ENCODE data around the gene CCL13. TPM values are rescaled to one million over a fixed set of nuclear protein-coding genes. Genes with fewer than 3 reads are reported as not detected.

CCL13 gene
- total RNA-seq, 1 donor from 2014 or later = 10.2 TPM

DNA sequence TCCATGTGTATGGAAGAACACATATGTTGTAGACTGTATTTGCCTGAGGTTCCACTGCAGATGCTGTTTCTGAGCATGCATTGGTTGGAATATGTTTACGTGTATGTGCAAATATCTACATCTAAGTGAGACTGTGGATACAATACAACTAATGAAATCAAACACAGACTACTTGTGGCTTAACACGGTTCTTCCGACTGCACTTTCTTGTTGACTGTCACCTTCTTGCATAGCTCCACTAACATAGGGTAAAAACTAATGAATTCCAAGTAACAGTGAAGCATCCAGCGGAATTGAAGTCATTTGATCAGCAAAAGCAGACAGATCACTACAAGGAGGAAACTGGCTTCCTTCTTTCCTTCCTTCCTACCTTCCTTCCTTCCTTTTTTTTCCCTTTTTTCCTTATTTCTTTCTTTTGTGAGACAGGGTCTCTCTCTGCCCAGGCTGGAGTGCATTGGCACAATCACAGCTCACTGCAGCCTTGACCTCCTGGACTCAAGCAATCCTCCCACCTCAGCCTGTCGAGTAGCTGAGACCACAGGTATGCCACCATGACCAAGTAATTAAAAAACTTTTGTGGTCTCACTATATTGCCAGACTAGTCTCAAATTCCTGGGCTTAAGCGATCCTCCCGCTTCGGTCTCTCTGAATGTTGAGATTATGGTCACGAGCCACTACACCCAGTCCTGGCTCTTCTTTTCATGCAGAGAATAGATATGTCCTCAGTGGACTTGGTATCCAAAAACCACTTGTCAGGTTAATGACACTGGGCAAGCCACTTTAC lies 28.7 kb downstream of the CCL13 start:
- ATAC-seq (no peak), DNase-seq (no peak)
- Histone ChIP-seq H3K4me1 (no peaks in the 10 kb centered on the region), H3K4me3 (no peak overlapping the region), H3K9me3 (no peaks in the 10 kb centered on the region), H3K27ac (no peak overlapping the region), H3K27me3 (no peaks in the 10 kb centered on the region), H3K36me3 (no peaks in the 10 kb centered on the region)
- TF ChIP-seq, protein P1, sequence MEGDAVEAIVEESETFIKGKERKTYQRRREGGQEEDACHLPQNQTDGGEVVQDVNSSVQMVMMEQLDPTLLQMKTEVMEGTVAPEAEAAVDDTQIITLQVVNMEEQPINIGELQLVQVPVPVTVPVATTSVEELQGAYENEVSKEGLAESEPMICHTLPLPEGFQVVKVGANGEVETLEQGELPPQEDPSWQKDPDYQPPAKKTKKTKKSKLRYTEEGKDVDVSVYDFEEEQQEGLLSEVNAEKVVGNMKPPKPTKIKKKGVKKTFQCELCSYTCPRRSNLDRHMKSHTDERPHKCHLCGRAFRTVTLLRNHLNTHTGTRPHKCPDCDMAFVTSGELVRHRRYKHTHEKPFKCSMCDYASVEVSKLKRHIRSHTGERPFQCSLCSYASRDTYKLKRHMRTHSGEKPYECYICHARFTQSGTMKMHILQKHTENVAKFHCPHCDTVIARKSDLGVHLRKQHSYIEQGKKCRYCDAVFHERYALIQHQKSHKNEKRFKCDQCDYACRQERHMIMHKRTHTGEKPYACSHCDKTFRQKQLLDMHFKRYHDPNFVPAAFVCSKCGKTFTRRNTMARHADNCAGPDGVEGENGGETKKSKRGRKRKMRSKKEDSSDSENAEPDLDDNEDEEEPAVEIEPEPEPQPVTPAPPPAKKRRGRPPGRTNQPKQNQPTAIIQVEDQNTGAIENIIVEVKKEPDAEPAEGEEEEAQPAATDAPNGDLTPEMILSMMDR (IDR thresholded peaks at IDR 0.05) = no peak
- intact Hi-C loops (cut with DNase I) = no loop called here

DNA sequence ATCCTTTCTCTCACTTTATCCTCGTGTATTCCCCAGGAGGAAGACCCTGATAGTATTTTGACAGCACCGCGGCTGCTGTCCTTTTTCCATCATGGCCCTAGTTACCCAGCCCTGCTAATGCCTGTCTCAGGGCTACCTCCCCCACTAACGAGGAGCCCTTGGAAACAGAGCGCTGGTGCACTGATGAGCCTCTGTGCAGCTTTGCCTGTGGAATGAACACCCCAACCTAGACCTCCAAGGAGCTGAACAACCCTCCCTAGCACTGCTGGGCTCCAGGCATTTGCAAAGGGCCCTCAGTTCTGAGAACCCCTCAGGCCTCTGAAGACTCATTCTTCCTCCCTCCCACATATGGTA lies 30.0 kb downstream of the CCL13 start:
- TF ChIP-seq, protein P1 (IDR thresholded peaks at IDR 0.05) = no peak
- Histone ChIP-seq H3K9me3 (no peaks in the 10 kb centered on the region), H3K27ac (no peak overlapping the region), H3K36me3 (no peaks in the 10 kb centered on the region), H3K4me1 (no peaks in the 10 kb centered on the region), H3K4me3 (no peak overlapping the region), H3K27me3 (no peaks in the 10 kb centered on the region)
- DNase-seq = no peak
- intact Hi-C loops (cut with DNase I) = no loop called here
- no peak for ATAC-seq

DNA sequence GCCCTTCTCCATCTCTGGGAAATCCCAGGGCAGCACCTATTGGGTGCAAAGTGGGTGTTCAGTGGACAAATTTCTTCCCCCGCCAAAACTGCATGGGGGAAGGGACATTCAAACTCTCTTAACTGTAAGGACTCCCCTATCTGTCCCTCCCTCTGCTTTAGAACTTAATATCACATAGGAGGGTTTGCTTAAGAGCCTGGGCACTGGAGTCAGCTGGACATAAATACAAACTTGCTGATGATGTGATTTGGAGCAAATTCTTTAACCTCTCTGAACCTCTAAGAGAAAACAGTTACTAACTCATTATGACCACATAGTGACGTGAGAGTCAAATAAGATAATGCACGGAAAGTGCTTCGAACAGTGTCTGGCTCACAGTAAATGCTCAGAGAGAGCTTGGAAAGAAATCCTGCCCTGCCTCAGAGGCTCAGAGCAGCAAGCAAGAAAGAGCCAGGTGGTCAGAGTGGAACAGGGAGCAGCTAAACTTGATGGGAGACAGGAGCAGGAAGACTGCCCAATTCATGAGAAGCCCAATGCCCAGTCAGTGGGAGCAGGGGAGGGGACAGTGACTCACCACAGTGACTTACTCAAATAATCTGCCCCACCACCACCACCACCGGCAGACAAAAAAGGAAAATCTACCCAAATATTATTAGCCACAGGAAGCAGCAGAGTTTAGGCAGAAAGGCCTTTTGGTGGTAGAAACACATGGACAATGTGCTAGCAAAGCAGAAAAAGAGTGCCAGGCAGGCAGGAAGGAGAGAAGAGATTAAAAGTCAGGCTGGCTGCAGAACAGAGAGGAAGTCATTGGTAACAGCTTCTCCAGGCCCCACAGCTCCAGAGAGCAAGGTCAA lies 30.6 kb downstream of the CCL13 start:
- ATAC-seq (peak; percentile 24), DNase-seq (no peak)
- TF ChIP-seq, protein P1 (IDR thresholded peaks at IDR 0.05) = no peak
- H3K27me3 ChIP-seq = no peaks in the 10 kb centered on the region
- H3K27ac ChIP-seq = no peak overlapping the region
- H3K4me3 ChIP-seq = no peak overlapping the region
- intact Hi-C loops (cut with DNase I) = no loop called here
- no peaks in the 10 kb centered on the region for H3K36me3 ChIP-seq
- no peaks in the 10 kb centered on the region for H3K4me1 ChIP-seq
- no peaks in the 10 kb centered on the region for H3K9me3 ChIP-seq

DNA sequence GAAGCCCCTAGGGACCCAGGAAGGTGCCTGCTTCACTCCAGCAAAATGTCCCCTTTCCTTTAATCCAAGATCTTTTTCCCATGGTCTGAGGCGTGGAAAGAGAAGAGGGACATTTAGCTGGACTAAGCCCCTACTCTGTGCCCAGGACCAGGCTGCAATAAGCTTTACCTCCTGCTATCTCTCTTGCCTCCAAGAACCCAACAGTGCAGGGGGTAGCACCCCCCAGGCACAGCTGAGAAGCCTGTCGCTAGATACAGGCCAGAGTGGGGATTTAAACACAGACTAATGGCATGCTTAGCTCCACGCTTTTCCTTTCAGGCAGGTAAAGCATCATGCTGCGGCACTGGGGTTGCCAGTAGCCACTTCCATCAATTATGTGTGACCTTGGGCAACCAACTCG lies 31.3 kb downstream of the CCL13 start:
- no peaks in the 10 kb centered on the region for H3K36me3 ChIP-seq
- no peaks in the 10 kb centered on the region for H3K4me1 ChIP-seq
- no peak overlapping the region for H3K4me3 ChIP-seq
- no peak for ATAC-seq
- intact Hi-C loops (cut with DNase I) = no loop called here
- no peak for DNase-seq
- TF ChIP-seq, protein P1 (IDR thresholded peaks at IDR 0.05) = no peak
- H3K27me3 ChIP-seq = no peaks in the 10 kb centered on the region
- no peaks in the 10 kb centered on the region for H3K9me3 ChIP-seq
- no peak overlapping the region for H3K27ac ChIP-seq

DNA sequence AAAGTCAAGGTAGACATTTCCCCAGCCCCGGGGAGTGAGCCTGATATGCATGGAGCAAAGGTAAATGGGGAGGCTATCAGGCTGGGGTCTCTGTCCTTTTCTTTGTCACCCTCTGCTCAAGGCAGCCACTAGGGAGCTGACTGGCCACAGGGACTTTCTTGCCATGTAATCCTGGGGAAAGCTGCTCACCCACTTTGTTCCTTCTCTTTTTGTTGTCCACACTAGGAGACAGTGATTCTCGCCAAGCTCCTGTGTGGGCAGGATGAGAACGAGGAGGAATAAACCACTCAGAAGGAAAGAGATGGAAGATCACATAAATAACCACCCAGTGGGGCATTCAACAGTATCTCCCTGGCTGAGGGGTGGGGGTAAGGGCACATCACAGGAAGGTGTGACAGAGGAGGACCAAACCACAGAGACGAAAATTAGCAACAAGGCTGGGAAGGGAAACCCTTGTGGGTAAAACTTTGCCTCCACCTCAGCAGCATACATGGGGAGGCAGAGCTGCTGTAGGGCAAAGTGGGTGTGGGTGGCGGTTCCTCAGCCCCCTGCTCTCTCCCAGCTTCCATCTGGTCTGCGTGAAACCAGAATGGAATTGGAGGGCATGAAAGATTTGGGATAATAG lies 33.0 kb downstream of the CCL13 start:
- no peak for ATAC-seq
- H3K4me1 ChIP-seq = no peaks in the 10 kb centered on the region
- DNase-seq = no peak
- H3K36me3 ChIP-seq = no peaks in the 10 kb centered on the region
- H3K27me3 ChIP-seq = no peaks in the 10 kb centered on the region
- H3K27ac ChIP-seq = no peak overlapping the region
- H3K9me3 ChIP-seq = no peaks in the 10 kb centered on the region
- H3K4me3 ChIP-seq = no peak overlapping the region
- intact Hi-C loops (cut with DNase I) = no loop called here
- TF ChIP-seq, protein P1 (IDR thresholded peaks at IDR 0.05) = no peak
